ENCODE data around the gene TFB2M.
"Not testable (repeated sequence)": the region's sequence is repeated elsewhere in the genome, so short reads cannot be mapped to it uniquely, and the experiment has no call there.

Gene TFB2M, protein sequence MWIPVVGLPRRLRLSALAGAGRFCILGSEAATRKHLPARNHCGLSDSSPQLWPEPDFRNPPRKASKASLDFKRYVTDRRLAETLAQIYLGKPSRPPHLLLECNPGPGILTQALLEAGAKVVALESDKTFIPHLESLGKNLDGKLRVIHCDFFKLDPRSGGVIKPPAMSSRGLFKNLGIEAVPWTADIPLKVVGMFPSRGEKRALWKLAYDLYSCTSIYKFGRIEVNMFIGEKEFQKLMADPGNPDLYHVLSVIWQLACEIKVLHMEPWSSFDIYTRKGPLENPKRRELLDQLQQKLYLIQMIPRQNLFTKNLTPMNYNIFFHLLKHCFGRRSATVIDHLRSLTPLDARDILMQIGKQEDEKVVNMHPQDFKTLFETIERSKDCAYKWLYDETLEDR

DNA sequence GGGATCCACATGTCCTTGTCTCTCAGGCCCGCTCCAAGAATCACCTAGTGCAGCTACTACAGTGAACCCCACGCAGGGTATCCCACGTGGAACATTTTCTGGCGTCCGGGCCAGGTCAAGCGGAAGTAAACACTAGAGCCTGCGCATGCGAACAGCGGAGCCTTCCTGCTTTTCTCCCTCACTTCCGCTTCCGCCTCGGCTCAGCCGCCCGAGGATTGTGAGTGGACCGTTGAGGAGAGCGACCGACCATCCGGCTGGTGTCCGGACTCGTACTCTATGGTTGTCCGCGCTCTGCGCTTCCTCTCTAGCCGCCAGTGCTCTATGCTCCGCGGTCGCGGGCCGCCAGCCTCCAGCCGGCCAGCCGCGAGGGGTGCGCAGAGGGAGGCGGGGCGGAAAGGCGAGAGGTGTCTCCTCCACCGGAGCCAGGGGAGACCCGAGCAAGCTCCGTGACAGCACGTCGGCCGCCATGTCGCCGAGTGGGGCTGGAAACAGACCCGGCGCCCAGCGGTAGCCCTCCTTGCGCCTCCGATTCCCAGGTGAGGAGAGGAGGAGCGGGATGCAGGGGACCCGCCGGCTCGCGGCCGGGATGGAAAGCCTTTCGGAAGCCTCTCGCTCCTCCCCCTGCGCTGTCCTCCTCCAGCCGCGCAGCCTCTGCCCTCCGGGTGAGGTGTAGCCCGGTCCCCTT is at the start of gene TFB2M, which contains the start of gene CNST:
TSS of gene TFB2M (minus strand) at position 134 of the 685 bp plus-strand sequence. CDS start at position 11, 123 bp downstream.
TSS of gene CNST (plus strand) at position 329 of the 685 bp plus-strand sequence. CDS start 25,107 bp downstream, outside the sequence.
- peak; percentile 96 to 98 for DNase-seq

DNA sequence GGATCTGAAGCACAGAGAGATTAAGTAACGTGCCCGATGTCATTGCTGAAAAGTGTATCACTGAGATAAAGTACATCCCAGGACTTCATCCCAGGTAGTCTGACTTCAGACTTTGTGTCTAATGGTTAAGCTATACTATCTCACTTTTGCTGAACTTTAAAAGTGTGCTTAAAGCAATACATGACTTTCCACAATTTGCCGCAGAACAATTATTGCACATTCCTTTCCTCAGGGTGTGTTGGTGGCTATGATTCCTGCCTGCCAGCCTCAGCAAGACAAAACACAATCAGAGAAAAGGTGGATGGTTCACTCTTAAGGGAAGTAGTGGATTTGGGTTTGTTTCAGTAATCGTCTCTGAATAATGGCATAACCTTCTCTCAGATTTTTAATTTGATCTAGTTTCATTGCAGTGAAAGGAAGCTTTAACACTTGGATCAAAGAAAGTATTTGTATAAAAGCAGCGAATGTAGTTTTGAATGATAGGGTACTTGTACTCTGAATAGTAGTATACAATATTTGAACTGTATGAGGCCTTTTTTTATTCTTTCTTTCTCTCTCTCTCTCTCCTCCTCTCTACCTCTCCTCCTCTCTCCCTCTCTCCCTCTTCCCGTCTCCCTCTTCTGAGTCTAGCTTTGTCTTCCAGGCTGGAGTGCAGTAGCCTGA is 47.2 kb upstream of the TFB2M start:
- no peak for DNase-seq

DNA sequence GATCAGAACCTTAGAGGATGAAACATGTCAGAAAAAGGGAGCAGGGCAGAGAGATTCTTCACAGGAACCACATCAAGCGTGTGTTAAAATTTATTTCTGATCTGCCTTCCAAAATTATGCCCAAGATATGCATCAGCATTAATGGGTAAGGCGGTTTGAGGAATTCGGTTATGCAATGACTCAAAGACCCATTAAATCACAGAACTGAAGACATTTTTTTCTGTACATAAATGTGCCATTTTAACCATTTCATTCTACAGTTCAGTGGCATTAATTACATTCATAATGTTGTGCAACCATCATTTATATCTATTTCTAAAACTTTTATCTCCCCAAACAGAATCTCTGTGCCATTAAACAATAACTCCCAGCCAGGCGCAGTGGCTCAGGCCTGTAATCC is 43.6 kb upstream of the TFB2M start:
- no peak for DNase-seq

DNA sequence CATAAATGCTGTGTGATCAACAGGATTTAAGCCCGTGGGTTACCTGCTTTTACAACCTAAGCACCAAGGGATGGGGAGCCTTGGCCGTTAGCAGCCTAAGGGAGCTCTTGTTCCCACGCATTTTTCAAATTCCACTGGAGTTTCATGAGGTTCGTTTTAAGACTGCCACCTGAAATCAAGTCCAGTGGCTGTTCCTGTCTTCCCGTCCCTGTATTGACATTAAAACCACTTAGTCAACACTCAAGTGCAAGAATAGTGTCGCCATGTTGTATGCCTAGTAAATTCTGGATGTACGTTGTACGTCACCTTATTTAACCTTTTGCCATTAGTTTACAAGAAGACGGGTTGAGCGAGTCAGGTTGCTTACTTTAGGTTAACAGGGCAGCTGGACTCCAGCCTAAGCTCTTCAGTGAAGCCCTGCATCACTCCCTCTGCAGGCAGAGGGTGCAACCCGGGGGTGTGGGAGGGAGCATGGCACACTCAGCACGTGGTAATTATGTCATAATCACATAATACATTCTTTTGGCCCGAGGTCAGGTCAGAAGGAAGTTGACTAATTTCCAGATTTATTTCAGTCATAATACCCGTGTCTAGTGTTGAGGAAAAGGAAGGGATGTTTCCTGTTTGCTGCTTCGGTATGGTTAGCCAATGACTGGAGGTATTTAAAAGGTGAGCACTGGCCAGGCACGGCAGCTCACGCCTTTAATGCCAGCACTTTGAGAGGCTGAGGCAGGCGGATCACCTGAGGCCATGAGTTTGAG is 42.7 kb upstream of the TFB2M start:
- DNase-seq, result no peak

DNA sequence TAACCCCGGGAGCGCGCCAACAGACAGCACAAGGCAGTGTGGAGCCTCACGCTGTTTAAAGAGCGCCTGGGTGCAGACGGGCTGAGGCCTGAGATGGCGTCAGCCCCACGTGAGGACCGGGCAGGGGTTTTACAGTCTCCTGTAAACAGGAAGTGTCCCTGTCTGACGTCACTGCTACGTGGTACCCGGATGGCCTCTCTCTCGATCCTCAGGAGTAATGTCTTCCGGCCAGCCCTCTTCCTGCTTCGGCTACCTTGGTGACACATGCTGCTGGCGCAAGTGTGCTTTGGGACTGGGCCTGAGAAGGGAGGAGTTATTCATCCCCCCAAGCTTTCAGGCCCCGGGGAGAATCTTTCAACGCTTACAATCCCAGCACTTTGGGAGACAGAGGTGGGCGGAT is 41.4 kb upstream of the TFB2M start:
- no peak for DNase-seq

DNA sequence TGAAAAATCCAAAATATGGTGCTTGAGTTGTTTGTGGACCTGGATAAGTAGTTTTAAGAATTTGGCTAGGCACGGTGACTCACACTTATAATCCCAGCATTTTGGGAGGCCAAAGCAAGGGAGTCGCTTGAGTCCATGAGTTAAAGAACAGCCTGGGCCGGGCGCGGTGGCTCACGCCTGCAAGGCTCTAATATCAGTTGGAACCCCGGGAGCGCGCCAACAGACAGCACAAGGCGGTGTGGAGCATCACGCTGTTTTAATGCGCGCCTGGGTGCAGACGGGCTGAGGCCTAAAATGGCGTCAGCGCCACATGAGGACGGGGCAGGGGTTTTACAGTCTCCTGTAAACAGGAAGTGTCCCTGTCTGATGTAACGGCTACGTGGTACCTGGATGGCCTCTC is 39.2 kb upstream of the TFB2M start:
- not testable (repeated sequence) for DNase-seq

DNA sequence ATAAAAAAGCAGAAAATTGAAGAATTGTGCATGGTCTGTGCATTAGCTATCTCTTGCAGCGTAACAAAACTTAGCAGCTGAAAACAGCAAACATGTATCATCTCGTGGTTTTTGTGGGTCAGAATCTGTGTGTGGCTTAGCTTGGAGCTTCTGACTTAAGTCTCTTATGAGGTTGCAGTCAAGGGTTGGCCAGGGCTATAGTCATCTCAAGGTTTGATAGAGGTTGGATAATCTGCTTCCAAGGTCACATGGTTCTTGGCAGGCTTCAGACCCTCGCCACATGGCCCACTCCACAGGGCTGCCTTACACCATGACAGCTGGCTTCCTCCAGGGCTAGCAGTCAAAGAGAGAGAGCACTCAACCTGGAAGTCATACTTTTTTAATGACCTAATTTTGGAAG is 36.1 kb upstream of the TFB2M start:
- DNase-seq, result no peak

DNA sequence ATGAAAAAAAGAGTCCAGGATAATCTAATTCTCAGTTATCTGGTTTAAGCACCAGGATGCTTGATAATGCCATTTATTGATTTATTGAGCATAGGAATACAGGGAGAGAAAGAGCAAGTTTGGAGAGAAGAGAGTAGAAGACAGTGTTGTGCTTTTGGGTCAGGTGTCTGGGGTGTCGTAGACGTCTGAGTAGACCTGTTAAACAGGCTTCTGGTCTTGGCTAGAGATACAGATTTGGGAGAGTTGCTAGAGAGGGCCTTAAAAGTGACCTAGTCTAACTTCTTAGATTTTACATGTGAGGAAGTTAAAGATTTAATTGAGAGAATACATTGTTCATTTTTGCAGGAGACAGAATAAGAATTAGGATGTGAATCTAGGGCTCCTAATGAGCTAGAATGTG is 34.5 kb upstream of the TFB2M start:
- DNase-seq, result no peak

DNA sequence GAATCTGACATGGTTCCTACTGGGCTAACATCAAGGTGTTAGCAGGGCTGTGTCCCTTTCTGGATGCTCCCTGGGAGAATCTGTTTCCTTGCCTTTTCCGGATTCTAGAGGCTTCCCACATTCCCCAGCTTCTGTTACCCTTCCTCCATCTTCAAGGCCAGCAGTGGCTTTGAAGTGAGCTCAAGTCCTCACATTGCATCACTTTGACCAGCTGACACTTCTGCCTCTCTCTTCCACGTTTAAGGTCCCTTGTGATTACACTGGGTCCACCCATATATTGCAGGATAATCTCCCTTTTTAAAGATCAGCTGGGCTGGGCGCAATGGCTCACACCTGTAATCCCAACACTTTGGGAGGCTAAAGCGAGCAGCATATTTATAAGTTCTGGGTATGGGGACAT is 33.3 kb upstream of the TFB2M start:
- no peak for DNase-seq

DNA sequence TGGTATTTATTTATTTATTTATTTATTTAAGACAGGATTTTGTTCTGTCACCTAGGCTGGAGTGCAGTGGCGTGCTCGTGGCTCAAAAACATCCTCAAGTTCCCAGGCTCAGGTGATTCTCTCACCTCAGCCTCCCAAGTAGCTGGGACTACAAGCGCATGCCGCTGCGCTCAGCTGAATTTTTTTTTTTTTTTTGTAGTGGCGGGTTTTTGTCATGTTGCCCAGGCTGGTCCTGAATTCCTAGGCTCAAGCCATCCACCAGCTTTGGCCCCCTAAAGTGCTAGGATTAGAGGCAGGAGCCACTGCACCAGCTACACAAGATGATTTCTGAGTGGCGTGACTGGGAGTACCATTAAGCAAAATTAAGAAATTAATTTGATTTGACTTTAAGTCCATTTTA is 31.9 kb upstream of the TFB2M start:
- no peak for DNase-seq

DNA sequence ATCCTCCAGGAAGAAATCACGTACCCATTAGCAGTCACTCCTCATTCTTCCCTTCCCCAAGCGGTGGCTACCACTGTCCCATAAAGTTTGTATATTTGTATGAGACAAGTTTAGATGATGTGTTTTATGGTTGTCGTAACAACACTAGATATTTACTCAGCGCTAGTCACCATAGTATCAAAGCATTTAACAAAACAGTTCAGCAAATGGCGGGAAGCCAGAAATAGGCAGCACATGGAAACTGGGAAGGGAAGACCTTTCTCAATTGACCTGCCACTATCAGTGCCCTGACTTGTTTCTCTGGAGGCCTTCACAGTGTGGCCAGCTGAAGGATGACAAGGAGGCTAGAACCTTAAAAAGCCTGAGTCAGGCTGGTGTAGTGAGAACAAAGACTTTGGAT is 31.3 kb upstream of the TFB2M start:
- no peak for DNase-seq

DNA sequence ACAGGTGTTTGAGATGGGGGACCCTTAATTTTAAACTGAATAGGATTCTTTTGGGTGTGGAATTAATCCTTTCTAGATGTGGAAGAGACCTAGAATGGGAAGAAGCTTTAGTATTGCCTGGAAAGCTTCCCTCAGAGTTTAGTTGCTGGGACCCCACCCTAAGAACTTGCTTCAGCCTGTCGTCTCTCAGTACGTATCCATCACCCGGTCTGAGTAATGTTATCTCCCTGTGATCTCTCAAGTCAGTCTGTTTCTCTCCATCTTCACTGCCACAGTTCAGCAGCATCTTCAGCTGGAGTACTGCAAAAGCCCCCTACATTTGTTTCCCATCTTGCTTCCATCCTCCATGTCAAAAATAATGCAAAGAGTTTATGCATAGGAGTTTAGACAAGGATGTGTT is 29.1 kb upstream of the TFB2M start:
- DNase-seq, result no peak

DNA sequence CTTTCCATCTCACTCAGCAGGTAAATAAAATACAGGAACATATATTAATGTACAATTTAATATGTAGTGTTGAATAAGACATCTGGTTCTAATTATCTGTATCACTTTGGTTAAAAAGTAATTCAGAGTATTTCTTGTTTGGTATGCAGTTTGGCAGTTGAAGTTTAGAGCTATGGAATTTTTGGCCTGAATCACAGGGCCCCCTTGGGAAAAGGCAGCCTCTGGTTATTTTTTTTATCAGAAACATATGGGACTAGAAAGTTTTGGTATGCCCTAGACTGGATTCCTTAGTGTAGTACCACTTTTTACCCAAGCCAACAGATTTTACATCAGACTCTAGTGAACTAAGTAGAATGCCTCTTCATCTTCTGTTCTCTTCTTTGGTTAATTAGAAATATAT is 26.6 kb upstream of the TFB2M start:
- no peak for DNase-seq

DNA sequence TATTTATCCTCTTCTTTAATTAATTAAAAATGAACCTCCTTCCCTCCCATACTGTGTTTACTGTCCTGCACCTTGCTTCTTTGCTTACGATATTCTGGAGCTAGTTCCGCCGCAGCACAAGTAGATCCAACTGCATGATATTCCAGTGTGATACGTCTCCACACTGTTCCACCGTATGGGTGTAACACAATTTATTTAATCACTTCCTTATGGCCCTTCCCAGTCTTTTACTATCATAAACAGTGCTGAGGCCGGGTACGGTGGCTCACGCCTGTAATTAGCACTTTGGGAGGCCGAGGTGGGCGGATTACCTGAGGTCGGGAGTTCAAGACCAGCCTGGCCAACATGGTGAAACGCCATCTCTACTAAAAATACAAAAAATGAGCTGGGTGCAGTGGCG is 25.9 kb upstream of the TFB2M start:
- no peak for DNase-seq

DNA sequence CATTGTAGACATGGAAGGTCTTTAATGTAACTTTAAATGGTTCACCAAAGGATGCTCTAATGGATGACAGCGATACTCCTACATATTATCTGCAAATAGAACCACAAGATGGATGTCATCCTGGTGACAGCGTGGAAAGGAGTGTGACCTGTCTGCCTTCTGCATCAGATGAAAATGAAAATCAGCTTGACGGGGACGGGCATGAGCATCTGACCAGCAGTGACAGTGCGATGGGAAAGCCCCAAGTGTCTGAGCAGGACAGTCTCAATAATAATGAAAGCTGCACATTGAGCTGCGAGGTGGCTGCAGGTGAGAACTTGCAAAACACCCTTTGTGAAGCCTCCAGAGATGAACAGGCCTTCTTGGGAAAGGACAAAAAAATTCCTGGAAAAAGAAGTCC is 25.4 kb upstream of the TFB2M start:
- DNase-seq, result no peak

DNA sequence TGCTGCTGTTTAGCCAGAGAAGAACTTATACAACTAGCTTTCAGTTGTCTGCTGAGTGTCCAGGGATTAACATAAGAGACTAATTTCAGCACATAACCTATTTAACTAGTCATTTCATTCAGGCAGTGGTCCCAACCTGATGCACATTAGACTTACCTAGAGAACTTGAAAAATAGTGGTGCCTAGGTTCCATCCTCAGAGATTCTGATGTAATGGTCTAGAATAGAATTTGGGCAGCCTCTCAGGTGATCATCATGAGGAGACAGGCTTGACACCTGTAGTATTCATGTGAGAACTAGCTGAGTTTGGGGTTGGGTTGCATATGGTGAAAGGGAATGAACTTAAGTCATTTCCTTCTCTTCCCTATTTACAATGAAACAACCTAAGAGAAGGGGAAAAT is 25.0 kb upstream of the TFB2M start:
- no peak for DNase-seq

DNA sequence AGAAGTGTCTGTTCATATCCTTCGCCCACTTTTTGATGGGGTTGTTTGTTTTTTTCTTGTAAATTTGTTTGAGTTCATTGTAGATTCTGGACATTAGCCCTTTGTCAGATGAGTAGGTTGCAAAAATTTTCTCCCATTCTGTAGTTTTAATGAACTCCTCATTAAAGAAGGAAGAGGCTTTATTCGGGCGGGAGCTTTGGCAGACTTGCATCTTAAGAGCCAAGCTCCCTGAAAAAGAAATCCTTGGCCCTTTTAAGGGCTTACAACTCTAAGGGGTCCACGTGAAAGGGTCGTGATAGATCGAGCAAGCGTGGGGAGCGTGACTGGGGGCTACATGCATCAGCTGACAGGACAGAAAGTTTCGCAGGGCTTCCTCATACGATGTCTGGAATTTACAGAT is 23.9 kb upstream of the TFB2M start:
- DNase-seq, result not testable (repeated sequence)

DNA sequence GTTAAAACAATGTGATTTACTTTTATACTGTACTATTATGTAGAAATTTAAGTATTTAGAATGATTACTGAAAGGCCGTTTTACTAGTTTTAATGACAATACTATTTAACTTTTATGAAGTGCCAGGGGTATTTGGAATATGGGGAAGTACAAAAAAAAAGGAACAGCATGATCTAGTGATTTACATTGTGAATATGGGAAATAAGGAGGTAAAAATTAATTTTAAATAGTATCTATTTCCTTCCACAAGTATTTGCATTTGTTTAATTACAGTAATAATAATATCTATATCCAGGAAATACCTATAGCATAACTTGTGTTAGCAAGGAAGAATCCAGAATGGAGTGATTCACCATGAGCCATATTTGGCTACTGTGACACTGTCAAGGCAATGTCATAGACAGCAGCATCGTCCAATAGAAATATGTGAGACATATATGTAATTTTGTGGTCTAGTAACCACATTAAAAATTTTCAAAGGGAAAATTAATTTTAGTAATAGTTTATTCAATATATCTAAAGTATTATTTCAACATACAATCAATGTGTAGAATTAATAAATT is 22.2 kb upstream of the TFB2M start:
- no peak for DNase-seq

DNA sequence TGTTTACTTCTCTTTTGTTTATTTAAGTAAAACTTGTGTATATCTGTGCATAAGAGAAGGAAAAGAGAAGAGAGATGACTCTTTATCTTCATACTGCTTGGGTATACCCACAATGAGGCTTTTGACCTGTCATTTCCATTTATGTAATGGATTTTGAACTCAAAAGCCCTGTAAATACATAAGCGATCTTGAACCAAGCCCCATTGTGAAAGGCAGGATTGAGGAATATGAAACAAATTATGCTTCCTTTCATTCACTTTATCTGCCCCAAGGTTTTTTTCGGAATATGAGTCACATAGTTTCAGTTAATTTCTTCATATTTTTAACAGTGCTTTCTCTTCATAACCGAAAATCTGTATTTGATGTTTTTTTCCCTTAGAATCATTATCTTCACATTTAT is 21.5 kb upstream of the TFB2M start:
- no peak for DNase-seq

DNA sequence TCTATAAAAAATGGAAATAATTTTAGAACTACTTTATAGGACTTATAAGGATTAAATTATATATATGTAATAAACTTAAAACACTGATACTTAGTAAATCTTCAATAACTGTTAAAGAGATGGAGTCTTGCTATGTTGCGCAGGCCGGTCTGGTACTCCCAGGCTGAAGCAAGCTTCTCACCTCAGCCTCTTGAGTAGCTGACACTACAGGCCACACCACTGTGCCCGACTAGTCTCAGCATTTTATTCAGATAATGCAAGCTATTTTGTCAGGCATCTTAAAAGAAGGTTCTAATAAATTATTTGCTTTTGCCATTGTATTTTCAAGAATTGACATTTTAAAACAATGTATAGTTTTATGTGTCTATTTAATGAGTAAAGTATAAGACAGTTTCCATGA is 21.0 kb upstream of the TFB2M start:
- no peak for DNase-seq

DNA sequence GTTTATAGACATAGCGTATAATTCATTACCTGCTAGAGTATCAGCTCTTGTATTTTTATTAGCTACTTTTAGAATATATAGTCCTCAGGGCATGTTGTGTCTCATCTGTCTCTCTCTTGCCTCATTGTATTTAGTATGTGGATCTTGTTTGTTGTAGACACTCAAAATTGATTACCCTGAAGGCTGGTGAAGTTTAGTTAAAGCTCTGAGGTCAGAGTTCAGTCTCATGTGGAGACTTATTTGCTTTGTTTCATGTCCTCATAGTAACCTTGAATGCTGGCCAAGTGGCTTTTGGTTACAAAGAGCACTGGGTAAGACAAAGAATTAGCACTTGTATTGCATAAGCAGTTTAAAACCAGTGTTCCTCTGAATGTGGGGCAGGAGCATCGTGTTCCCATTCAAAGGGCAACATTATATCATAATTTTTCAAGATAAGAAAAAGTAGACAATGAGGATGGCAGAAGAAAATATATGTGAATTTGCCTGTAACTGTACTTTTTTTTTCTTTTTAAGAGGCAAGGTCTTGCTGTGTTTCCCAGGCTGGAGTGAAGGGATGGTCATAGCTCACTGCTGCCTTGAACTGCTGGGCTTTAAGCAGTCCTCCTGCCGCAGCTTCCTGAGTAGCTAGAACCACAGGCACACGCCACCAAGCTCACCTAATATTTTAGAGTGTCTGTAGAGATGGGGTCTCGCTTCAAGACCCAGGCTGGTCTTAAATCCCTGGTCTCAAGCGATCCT is 17.6 kb upstream of the TFB2M start:
- DNase-seq, result no peak

DNA sequence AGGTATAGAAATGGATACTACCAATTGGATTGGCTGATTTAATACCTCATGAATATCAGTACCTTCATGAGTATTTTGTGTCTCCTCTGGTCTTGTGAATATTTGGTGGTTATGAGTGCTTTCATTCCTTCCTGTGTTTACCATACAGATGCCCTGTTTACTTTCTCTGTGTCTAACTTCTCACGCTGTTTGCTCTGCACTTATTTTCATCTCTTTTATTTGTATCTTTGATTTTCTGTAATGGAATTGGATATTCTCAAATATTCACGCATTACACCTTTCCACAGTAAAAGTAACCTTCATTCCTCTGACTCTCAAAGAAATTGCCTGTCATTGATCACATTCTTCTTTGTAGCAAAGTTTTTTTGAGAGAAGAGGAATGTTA is 17.0 kb upstream of the TFB2M start:
- no peak for DNase-seq

All from NCI-H1930 (cell line).